ENCODE results near the gene NFYB. TPM values are rescaled to one million over a fixed set of nuclear protein-coding genes. Genes with fewer than 3 reads are reported as not detected.
"Not testable (repeated sequence)": the region's sequence is repeated elsewhere in the genome, so short reads cannot be mapped to it uniquely, and the experiment has no call there.

Gene NFYB
- 10 to 100 TPM; 17.6 to 18.2 TPM for total RNA-seq

DNA sequence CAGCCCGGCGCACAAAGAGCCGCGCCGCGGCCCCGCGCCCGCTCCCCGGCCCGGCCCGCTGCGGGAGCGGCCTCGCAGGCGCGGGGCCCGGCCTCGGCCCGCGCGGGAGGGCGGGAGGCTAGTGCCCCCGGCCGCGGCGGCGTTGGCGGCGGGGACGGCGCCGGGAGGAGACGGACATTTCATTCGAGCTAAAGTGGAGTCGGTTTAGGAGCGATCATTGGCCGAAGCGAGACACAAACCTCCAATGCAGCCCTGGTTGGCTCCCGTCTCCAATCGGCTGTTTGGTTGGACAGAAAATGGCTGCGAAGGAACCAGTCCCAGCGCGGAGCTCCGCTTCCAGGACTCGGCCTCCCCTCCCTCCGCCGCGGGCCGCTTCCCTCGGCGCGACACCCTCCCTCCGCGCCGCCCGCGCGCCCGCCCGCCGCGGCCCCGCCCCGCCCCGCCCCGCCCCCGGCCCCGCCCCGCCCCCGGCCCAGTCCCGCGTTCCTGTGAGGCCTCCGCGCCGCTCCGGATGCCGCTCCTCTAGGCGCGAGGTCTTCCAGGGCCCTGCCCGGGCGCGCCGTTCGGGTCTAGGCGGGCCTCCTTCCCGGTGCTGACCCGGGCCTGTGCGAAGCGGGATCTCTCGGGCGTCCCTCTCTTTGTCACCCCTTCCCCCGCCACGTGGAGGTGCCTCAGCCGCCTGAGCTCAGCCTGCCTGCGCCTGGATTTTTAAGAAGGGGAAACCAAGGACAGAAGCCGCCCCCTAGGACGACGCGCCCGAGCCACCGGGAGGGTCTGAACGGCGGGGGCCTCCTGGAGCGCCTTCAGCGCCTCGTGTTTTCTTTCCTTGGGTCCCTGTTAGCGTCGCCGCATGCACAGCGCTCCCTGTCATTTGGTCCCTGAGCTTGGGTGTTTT, at the start of gene NFYB:
NFYB (minus strand) TSS at position 309 of the 895 bp plus-strand sequence. CDS start 2,757 bp downstream, outside the sequence.
- Mint-ChIP-seq H3K27ac (peak within 1 kb of the TSS; percentile 81 to 83), H3K36me3 (no peaks in the 10 kb centered on the region), H3K9me3 (no peaks in the 10 kb centered on the region)
- ATAC-seq (peak; percentile 94 to 98), DNase-seq (ENCODE audit: low spot score in 2 of 2) (peak; percentile 90 to 92)

DNA sequence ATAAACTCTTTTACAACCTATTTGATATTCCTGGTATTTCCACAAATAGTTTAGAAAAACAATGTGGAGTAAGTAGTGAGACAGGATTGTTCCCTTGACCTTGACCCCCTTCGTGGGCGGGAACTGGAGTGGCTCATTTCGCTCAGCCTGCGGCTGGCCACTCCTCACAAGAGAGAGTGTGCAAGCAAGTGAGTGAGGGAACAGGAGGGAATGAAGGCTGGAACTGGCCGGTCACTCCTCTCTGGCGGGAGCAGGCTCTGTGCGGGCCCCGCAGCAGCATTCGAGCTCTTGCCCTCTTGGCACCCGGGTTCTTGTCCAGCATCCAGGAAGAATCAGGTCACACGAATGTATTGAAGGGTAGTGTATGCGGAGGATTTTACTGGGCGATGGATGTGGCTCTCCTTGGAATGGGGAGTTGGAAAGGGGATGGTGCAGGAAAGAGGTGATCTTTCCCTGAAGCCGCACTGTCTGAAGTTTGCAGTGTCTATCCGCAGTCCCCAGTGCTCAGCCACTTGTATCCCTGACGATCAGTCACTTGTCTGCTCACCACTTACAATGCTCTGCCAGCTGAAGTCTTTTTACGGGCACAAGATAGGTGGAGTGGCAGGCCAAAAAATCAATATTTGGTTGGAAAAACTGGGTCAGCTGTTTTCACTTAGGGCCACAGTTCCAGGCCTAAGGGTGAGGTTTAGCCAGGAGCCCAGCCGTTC, 49.6 kb upstream of the NFYB start:
- peaks cover 0 to 5% of the 10 kb centered on the region in 2 donors for H3K36me3 Mint-ChIP-seq
- no peak overlapping the region for H3K27ac Mint-ChIP-seq
- ATAC-seq: no peak
- DNase-seq (ENCODE audit: low spot score in 2 of 2): no peak
- H3K9me3 Mint-ChIP-seq: no peaks in the 10 kb centered on the region

DNA sequence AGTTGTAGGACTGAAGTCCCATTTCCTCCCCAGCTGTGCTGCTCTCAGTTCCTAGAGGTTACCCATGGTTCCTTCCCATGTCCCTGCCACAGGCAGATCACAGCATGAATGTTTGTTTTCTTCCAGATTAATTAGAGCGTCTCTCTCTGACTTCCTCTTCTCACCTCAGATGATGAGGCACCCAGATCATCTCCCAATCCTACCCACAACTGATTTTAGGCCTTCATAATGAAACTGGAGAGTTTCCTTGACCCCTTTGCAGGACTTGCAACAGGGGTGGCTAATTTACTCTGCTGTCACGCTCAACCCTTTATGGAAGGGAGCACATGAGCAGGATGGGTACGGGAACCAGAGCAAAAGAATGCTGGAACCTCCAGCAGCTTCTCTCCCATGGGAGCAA, 45.4 kb upstream of the NFYB start:
- DNase-seq (ENCODE audit: low spot score in 2 of 2) (no peak), ATAC-seq (no peak)
- Mint-ChIP-seq H3K27ac (no peak overlapping the region), H3K9me3 (no peaks in the 10 kb centered on the region), H3K36me3 (peaks cover 0 to 5% of the 10 kb centered on the region in 2 donors)

DNA sequence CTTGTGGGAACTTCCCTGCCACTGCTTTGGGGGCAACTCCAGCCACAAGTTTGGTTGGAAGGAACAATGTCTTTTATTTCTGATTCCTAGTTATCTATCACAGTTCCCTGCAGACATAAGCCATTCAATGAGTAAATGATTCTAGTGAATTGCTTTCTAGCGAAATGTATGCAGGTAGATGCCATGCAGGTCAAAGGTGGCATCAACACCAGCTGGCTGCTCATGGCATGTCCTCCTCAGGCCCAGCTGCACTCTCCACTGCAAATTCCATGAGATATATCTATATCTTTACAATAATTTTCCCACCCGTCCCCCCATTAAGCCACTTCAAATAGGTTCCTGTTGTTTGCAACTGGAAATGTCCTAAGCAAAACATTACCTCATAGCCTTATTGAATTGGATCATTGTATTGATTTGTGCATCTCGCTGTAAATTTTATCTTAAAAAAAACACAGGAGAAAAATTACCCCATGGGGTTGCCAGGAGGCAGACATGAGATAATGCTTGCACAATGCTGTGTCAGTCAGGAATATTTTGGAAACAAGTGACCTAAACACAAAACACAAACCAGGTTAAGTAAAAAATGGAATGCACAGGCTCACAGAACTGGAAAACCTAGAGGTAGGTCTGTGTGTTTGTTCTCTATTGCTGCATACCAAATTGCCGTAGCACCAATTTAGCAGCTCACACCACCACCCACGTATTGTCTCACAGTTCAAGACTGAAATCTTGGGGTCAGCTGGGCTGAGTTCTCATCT, 44.8 kb upstream of the NFYB start:
- no peaks in the 10 kb centered on the region for H3K9me3 Mint-ChIP-seq
- peaks cover 0 to 5% of the 10 kb centered on the region in 2 donors for H3K36me3 Mint-ChIP-seq
- DNase-seq (ENCODE audit: low spot score in 2 of 2) (no peak), ATAC-seq (no peak)
- no peak overlapping the region for H3K27ac Mint-ChIP-seq

DNA sequence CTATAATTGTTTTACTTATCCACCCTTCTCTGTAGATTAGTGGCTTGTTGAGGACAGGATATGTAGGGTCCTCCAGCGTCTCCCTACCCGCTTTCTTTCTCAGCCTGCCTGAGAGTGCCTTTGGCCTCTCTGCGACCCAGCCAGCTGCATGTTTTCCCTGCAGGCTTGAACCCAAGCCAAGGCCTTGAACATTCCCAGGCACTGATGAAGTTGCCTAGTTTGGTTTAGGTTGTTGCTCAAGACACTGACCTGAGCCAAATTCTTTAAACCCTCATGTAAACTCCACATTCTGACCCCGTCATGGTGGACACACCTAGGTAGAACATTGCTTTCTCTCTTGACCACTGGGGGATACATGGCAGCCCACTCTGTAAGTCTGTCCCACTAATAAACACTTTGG, 44.1 kb upstream of the NFYB start:
- ATAC-seq (no peak), DNase-seq (ENCODE audit: low spot score in 2 of 2) (no peak)
- no peaks in the 10 kb centered on the region for H3K9me3 Mint-ChIP-seq
- peaks cover 0 to 5% of the 10 kb centered on the region in 2 donors for H3K36me3 Mint-ChIP-seq
- H3K27ac Mint-ChIP-seq: no peak overlapping the region

DNA sequence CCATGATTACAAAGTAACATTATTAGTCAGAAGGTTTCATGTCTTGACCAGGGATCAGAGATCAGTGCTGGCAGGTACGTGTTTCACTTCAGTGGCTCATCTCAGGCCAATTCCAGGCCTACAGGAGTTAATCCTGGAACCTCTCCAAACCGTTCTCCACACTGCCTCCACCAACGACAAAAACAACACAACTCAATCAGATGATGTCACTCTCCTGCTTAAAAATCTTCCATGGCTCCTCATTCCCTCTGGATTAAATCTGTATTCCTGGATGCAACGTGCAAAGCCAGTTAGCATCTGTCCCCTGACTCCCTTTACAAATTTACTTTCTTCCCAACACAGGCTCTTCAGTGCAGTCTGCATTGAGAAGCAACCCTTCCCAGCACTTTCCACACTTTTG, 43.3 kb upstream of the NFYB start:
- ATAC-seq (no peak), DNase-seq (ENCODE audit: low spot score in 2 of 2) (no peak)
- Mint-ChIP-seq H3K27ac (no peak overlapping the region), H3K36me3 (peaks cover 0 to 5% of the 10 kb centered on the region in 2 donors), H3K9me3 (no peaks in the 10 kb centered on the region)

DNA sequence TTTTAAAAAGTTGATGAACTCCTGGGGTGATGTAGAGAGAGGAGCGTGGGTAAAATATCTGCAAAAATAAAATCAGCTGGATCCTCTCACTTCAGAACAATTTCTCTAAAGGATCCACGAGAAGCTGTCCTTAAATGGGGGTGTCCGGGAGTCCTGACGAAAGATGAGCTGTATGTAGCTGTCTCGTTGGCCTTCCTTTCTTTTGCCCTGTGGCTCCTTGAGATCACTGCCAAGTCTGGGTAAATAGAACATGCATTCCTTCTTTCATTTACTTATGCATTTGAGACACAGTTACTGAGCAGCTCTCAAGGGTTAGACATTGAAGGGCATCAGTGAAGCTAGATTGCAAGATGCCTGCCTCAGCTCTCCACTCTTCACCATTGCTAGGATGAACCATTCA, 42.4 kb upstream of the NFYB start:
- ATAC-seq: no peak
- no peak for DNase-seq (ENCODE audit: low spot score in 2 of 2)
- H3K9me3 Mint-ChIP-seq: no peaks in the 10 kb centered on the region
- no peak overlapping the region for H3K27ac Mint-ChIP-seq
- peaks cover 0 to 5% of the 10 kb centered on the region in 2 donors for H3K36me3 Mint-ChIP-seq

DNA sequence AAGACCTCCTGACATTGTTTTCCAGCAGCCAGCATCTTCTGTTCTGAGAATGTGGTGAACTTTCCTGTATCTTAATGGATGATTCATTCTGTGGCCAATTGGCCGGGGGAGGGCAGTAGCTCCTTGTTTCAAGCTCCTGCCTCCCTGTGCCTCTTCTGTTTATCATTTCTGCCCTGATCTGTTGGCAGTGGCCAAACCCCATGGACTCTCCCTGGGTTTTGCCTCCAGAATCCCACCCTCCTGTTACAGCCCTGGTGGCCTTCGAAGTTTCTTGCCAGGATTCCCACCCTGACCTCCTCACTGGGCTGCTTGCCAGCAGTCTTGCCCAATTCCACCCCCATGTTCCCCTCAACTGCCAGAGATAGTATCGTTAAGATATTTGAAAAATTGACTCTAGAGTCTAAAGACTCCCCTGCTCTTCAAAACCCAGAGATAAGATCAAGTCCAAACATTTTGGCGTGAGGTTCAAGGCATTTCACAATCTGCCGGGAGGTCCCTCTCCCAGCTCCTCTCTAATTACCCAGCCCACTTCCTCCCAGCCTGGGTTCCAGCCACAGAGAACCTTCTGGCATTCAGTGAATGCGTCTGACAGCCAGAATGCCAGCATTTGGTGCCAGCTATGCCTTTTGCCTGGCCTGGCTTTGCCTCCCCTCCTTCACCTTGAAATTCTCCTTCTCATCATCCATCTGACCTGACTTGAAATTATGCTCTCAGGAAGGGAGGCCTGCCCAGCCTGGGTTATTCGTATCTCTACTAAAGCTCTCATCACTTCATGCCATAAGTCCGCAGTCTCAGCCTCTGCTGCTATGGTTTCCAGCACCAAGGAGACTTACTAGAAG, 39.9 kb upstream of the NFYB start:
- Mint-ChIP-seq H3K36me3 (no peaks in the 10 kb centered on the region), H3K9me3 (no peaks in the 10 kb centered on the region), H3K27ac (peak overlapping the region in 1 of 2 donors; percentile 1)
- DNase-seq (ENCODE audit: low spot score in 2 of 2) (no peak), ATAC-seq (peak in 1 of 2 donors; percentile 69)

DNA sequence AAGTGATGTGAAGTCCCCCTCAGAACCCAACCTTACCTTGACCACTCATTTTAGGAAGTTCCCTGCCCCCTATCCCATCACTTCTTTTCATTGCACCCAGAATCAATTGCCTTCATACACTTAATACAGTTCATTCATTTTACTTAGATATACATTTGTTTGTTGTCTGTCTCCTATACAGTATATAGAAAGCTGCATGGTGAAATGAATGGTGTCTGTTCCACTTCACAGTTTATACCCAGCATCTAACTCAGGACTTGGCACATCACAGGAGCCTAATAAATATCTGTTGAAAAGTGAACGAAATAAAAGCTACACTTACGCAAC, 39.3 kb upstream of the NFYB start:
- H3K27ac Mint-ChIP-seq: no peak overlapping the region
- no peaks in the 10 kb centered on the region for H3K9me3 Mint-ChIP-seq
- ATAC-seq (peak in 1 of 2 donors; percentile 32), DNase-seq (ENCODE audit: low spot score in 2 of 2) (no peak)
- no peaks in the 10 kb centered on the region for H3K36me3 Mint-ChIP-seq

DNA sequence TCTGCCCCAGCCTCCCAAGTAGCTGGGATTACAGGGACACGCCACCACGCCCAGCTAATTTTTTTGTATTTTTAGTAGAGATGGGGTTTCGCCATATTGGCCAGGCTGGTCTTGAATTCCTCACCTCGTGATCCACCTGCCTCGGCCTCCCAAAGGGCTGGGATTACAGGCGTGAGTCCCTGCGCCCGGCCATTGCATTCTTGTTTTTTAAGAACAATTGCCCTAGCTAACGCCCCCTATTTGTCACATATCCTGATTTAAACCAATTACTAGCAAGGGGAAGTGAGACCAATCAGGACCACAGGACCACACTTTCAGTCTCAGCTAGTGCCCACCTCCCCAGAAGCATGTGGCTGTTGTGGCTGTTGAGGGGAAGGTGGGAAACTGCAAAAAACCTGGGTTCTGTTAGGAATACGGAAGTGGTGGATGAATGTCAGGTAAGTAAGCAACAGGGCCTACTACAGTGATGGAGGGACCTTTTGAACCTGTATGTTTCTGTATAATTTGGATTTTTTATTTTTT, 37.8 kb upstream of the NFYB start:
- Mint-ChIP-seq H3K36me3 (no peaks in the 10 kb centered on the region), H3K9me3 (no peaks in the 10 kb centered on the region), H3K27ac (no peak overlapping the region)
- ATAC-seq (no peak), DNase-seq (ENCODE audit: low spot score in 2 of 2) (no peak)

DNA sequence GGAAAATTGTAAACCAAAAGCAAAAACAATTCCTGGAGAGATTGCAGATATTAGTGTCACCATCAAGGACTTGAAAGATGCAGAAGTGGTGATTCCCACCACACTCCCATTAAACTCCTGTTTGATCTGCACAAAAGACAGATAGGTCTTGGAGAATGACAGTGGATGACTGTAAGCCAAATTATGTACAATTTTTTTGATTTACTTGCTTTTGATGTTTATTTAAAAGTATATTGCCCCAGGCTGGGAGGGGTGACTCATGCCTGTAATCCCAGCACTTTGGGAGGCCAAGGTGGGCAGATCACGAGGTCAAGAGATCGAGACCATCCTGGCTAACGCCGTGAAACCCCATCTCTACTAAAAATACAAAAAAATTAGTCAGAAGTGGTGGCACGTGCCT, 35.8 kb upstream of the NFYB start:
- not testable (repeated sequence) for DNase-seq (ENCODE audit: low spot score in 2 of 2); H3K27ac Mint-ChIP-seq; H3K9me3 Mint-ChIP-seq; H3K36me3 Mint-ChIP-seq; ATAC-seq

DNA sequence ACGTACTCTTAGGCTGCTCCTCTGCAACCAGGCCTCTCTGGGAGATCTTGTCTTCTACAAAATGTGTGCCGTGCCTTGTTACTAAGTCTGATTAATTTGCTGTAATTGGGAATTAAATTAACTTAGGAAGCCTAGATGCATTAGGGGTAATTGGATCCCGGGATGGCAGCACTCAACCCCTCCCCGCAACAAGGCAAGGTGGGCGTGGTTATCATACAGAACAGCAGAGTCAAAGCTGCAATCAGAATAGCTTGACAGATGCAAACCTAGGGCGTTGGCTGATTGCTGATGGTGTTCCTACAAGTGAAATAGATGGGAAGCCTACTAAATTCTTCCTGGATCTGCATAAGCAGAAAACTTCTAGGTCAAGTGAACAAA, 34.5 kb upstream of the NFYB start:
- DNase-seq (ENCODE audit: low spot score in 2 of 2): no peak
- Mint-ChIP-seq H3K27ac (no peak overlapping the region), H3K9me3 (no peaks in the 10 kb centered on the region), H3K36me3 (no peaks in the 10 kb centered on the region)
- ATAC-seq: no peak

DNA sequence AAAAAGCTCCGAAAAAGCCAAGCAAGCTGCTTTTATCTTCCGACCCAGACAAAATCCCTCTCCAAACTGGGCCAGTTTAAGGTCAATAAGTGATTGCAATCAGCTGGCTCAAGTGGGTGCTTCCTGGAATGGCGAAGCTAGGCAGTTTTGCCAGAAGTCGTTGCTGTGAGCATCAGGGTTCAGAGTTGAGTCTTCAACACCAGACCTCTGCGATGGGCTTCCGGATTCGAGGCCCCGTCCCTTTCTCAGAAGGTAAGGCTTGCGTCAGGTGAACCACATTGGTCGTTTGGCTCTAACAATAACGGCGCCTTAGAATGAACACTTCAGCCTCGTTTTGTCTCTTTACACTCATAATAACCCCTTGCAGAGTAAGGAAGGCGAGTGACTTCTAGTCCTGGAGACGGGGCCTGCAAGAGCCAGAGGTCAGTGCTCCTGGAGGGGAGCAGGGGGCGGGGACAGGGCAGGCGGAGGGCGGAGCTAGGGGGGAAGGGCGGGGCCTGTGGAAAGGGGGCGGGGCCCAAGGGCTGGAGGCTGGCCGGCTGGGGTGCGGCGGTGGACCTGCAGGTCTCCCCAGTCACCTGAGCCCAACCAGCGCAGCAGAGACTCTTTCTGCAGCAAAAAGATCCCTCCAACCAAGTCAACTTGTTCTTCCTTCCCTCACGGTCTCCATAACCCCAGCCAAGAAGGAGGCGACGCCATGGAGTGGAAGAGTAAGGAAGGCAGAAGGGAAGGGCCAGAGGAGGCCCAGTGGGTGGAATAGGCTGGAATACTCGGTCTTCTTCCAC, 34.0 kb upstream of the NFYB start:
- H3K27ac Mint-ChIP-seq: no peak overlapping the region
- H3K9me3 Mint-ChIP-seq: no peaks in the 10 kb centered on the region
- no peak for DNase-seq (ENCODE audit: low spot score in 2 of 2)
- ATAC-seq: no peak
- no peaks in the 10 kb centered on the region for H3K36me3 Mint-ChIP-seq

DNA sequence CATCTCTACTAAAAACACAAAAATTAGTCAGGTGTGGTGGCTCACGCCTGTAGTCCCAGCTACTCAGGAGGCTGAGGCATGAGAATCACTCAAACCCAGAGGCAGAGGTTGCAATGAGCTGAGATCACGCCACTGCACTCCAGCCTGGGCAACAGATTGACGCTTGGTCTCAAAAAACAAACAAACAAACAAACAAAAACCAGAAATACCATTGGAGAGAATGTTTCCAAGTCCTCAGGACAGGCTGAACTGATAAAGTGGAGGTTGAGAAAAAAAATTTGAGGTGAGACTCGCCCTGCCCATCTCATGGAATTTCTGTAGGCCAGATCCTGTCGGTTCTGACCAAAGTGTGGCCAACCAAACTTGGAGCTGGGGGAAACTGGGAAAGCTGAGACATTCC, 30.6 kb upstream of the NFYB start:
- no peaks in the 10 kb centered on the region for H3K9me3 Mint-ChIP-seq
- ATAC-seq (no peak), DNase-seq (ENCODE audit: low spot score in 2 of 2) (no peak)
- no peaks in the 10 kb centered on the region for H3K36me3 Mint-ChIP-seq
- no peak overlapping the region for H3K27ac Mint-ChIP-seq

DNA sequence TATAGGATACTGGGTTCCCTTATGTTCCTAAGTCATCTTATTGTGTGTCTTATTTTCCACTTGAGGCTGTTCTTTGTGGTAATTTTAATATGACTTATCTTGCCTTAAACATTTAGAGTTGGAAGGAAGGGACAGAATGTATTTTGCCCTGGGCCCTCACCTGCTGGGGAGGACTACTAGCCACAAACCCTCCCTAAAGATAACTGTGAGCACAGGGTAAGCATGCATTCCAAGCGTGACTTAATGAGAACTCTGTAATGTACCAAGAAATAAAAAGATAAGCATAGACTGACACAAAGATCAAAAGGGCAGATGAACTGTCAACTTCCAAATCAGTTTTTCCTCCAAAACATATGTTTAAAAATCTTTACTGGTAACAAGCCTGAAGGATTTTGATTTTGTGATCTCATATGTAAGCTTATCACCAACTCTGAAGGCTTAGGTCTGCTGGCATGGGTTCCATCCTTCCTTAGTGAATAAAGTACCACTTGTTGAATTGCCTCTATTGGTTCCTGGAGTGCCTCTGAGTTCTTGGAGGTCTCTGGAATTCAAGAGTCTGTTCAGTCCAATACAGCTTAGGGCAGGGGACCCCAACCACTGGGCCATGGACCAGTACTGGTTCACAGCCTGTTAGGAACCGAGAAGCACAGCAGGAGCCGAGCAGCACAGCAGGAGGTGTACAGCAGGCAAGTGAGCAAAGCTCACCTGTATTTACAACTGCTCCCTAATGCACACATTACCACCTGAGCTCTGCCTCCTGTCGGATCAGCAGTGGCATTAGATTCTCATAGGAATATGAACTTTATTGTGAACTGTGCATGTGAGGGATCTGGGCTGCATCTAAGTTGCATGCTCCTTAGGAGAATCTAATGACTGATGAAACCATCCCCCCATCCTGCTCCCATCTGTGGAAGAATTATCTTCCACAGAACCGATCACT, 29.8 kb upstream of the NFYB start:
- ATAC-seq: no peak
- no peaks in the 10 kb centered on the region for H3K36me3 Mint-ChIP-seq
- H3K9me3 Mint-ChIP-seq: no peaks in the 10 kb centered on the region
- DNase-seq (ENCODE audit: low spot score in 2 of 2): no peak
- H3K27ac Mint-ChIP-seq: no peak overlapping the region

All from activated naive CD4-positive, alpha-beta T cell treated with anti-CD3 and anti-CD28 coated beads, Interleukin-2, amount 50 U/mL, for 72 hours (primary cell).